SK-N-SH (cell line): ENCODE data around the gene ACSBG1.

ENCODE experiments used
- ELF1 ChIP-seq: IDR thresholded peaks from 2 replicates; pipeline ENCODE4 v1.4.0; 2012
- EZH2phosphoT487 ChIP-seq: fragments of 200-600 bp; sonication (generic); IDR thresholded peaks from 2 replicates; pipeline ENCODE4 v1.6.1; 2017; ENCODE audit warnings: low read depth, mixed run types, mild to moderate bottlenecking, antibody characterized with exemption, moderate library complexity, borderline replicate concordance
- FOXJ3 ChIP-seq: sonication (generic); formaldehyde crosslinking; IDR thresholded peaks from 2 replicates; pipeline ENCODE4 v1.5.1; 2020; ENCODE audit warnings: mild to moderate bottlenecking, missing genetic modification reagents
- NFIC ChIP-seq: IDR thresholded peaks from 2 replicates; pipeline ENCODE4 v1.4.0; 2012; ENCODE audit warnings: borderline replicate concordance
- POLR2AphosphoS5 ChIP-seq: IDR thresholded peaks from 2 replicates; pipeline ENCODE4 v1.6.1; 2012; ENCODE audit warnings: low read depth, low read length
- SMC3 ChIP-seq: IDR thresholded peaks from 2 replicates; pipeline ENCODE4 v1.6.1; 2012; ENCODE audit warnings: low read depth, low read length, improper control_type of control experiment
- TCF12 ChIP-seq: IDR thresholded peaks from 2 replicates; pipeline ENCODE4 v1.4.0; 2012
- TEAD4 ChIP-seq: IDR thresholded peaks from 2 replicates; pipeline ENCODE4 v1.4.0; 2012; ENCODE audit warnings: mild to moderate bottlenecking, borderline replicate concordance; ENCODE audit not compliant: insufficient read depth
- YY1 ChIP-seq: IDR thresholded peaks from 2 replicates; pipeline ENCODE4 v1.4.0; 2012; ENCODE audit warnings: low read depth, mild to moderate bottlenecking
- TF ChIP-seq, protein P1 (sequence below): IDR thresholded peaks from 2 replicates; pipeline ENCODE4 v1.4.0; 2012; ENCODE audit warnings: low read depth, borderline replicate concordance
- TF ChIP-seq, protein P2 (sequence below): fragments of 200-600 bp; sonication (generic); IDR thresholded peaks from 2 replicates; pipeline ENCODE4 v1.6.1; 2017; ENCODE audit warnings: antibody characterized with exemption, mild to moderate bottlenecking, moderate library complexity
- TF ChIP-seq, protein P3 (sequence below): IDR thresholded peaks from 2 replicates; pipeline ENCODE4; 2012
- TF ChIP-seq, protein P4 (sequence below): fragments of 150-350 bp; IDR thresholded peaks from 2 replicates; pipeline ENCODE4 v1.6.1; 2017; ENCODE audit warnings: antibody characterized with exemption, low read length, low read depth, borderline replicate concordance
- TF ChIP-seq, protein P5 (sequence below): IDR thresholded peaks from 2 replicates; pipeline ENCODE4 v1.6.1; 2012; ENCODE audit warnings: mild to moderate bottlenecking, low read depth, low read length, moderate library complexity

DNA sequence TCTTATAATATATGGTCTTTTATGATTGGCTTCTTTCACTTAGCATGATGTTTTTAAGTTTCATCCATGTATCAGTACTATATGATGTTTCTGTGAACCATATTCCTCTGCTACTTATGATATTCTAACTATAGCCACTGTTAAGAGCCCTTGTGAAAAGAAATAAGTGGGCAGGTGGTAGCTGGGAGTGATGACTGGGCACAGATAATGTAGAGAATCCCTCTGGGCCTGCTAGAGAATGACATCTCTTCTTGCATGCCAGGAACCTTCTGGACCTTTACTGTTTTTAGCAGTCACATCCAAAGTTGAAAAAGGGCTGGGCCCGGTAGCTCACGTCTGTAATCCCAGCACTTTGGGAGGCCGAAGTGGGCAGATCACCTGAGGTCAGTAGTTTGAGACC, 75.0 kb downstream of the ACSBG1 start:
- TF ChIP-seq SMC3 = no peak
- no peak for TF ChIP-seq EZH2phosphoT487
- TF ChIP-seq, protein P1, sequence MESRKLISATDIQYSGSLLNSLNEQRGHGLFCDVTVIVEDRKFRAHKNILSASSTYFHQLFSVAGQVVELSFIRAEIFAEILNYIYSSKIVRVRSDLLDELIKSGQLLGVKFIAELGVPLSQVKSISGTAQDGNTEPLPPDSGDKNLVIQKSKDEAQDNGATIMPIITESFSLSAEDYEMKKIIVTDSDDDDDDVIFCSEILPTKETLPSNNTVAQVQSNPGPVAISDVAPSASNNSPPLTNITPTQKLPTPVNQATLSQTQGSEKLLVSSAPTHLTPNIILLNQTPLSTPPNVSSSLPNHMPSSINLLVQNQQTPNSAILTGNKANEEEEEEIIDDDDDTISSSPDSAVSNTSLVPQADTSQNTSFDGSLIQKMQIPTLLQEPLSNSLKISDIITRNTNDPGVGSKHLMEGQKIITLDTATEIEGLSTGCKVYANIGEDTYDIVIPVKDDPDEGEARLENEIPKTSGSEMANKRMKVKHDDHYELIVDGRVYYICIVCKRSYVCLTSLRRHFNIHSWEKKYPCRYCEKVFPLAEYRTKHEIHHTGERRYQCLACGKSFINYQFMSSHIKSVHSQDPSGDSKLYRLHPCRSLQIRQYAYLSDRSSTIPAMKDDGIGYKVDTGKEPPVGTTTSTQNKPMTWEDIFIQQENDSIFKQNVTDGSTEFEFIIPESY = no peak
- TF ChIP-seq POLR2AphosphoS5 = no peak
- TF ChIP-seq, protein P2, sequence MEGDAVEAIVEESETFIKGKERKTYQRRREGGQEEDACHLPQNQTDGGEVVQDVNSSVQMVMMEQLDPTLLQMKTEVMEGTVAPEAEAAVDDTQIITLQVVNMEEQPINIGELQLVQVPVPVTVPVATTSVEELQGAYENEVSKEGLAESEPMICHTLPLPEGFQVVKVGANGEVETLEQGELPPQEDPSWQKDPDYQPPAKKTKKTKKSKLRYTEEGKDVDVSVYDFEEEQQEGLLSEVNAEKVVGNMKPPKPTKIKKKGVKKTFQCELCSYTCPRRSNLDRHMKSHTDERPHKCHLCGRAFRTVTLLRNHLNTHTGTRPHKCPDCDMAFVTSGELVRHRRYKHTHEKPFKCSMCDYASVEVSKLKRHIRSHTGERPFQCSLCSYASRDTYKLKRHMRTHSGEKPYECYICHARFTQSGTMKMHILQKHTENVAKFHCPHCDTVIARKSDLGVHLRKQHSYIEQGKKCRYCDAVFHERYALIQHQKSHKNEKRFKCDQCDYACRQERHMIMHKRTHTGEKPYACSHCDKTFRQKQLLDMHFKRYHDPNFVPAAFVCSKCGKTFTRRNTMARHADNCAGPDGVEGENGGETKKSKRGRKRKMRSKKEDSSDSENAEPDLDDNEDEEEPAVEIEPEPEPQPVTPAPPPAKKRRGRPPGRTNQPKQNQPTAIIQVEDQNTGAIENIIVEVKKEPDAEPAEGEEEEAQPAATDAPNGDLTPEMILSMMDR = no peak
- no peak for TF ChIP-seq FOXJ3 (CRISPR knock-in tag)
- TF ChIP-seq, protein P3, sequence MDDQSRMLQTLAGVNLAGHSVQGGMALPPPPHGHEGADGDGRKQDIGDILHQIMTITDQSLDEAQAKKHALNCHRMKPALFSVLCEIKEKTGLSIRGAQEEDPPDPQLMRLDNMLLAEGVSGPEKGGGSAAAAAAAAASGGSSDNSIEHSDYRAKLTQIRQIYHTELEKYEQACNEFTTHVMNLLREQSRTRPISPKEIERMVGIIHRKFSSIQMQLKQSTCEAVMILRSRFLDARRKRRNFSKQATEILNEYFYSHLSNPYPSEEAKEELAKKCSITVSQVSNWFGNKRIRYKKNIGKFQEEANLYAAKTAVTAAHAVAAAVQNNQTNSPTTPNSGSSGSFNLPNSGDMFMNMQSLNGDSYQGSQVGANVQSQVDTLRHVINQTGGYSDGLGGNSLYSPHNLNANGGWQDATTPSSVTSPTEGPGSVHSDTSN = no peak
- TF ChIP-seq, protein P4, sequence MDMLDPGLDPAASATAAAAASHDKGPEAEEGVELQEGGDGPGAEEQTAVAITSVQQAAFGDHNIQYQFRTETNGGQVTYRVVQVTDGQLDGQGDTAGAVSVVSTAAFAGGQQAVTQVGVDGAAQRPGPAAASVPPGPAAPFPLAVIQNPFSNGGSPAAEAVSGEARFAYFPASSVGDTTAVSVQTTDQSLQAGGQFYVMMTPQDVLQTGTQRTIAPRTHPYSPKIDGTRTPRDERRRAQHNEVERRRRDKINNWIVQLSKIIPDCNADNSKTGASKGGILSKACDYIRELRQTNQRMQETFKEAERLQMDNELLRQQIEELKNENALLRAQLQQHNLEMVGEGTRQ = no peak
- TF ChIP-seq YY1 = no peak
- no peak for TF ChIP-seq NFIC
- no peak for TF ChIP-seq TCF12
- TF ChIP-seq, protein P5, sequence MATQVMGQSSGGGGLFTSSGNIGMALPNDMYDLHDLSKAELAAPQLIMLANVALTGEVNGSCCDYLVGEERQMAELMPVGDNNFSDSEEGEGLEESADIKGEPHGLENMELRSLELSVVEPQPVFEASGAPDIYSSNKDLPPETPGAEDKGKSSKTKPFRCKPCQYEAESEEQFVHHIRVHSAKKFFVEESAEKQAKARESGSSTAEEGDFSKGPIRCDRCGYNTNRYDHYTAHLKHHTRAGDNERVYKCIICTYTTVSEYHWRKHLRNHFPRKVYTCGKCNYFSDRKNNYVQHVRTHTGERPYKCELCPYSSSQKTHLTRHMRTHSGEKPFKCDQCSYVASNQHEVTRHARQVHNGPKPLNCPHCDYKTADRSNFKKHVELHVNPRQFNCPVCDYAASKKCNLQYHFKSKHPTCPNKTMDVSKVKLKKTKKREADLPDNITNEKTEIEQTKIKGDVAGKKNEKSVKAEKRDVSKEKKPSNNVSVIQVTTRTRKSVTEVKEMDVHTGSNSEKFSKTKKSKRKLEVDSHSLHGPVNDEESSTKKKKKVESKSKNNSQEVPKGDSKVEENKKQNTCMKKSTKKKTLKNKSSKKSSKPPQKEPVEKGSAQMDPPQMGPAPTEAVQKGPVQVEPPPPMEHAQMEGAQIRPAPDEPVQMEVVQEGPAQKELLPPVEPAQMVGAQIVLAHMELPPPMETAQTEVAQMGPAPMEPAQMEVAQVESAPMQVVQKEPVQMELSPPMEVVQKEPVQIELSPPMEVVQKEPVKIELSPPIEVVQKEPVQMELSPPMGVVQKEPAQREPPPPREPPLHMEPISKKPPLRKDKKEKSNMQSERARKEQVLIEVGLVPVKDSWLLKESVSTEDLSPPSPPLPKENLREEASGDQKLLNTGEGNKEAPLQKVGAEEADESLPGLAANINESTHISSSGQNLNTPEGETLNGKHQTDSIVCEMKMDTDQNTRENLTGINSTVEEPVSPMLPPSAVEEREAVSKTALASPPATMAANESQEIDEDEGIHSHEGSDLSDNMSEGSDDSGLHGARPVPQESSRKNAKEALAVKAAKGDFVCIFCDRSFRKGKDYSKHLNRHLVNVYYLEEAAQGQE = no peak
- TF ChIP-seq ELF1 = no peak
- no peak for TF ChIP-seq TEAD4
